Loucy (cell line): ENCODE measurements around the gene MEPE.

Experiments
- H2AFZ ChIP-seq: fragments of 200-600 bp; sonication (generic); 2 replicates; pipeline ENCODE4 v1.6.0; 2016; ENCODE audit warnings: antibody characterized with exemption, mild to moderate bottlenecking, low read length, moderate library complexity
- H3F3A ChIP-seq: fragments of 200-600 bp; 2 replicates; pipeline ENCODE4 v1.6.0; 2016; ENCODE audit warnings: antibody characterized with exemption, low read depth, mild to moderate bottlenecking
- H3K27me3 ChIP-seq: fragments of 200-600 bp; sonication (generic); 2 replicates; pipeline ENCODE4 v1.6.1; 2014; ENCODE audit warnings: low read length, mild to moderate bottlenecking; ENCODE audit not compliant: insufficient read depth, poor library complexity, severe bottlenecking
- H3K36me3 ChIP-seq: fragments of 200-600 bp; sonication (generic); 2 replicates; pipeline ENCODE4 v1.6.1; 2016; ENCODE audit warnings: low read length; ENCODE audit not compliant: insufficient read depth
- H3K4me1 ChIP-seq: fragments of 200-600 bp; sonication (generic); 2 replicates; pipeline ENCODE4 v1.5.1; 2014; ENCODE audit warnings: low read length, mild to moderate bottlenecking; ENCODE audit not compliant: insufficient read depth, poor library complexity, severe bottlenecking
- H3K4me2 ChIP-seq: fragments of 200-600 bp; sonication (generic); 2 replicates; pipeline ENCODE4 v1.6.0; 2014; ENCODE audit warnings: antibody characterized with exemption, low read length, low read depth, mild to moderate bottlenecking; ENCODE audit not compliant: poor library complexity, severe bottlenecking
- H3K4me3 ChIP-seq: fragments of 200-600 bp; sonication (generic); 2 replicates; pipeline ENCODE4 v1.5.1; 2014; ENCODE audit warnings: low read length, mild to moderate bottlenecking, mixed read lengths; ENCODE audit not compliant: poor library complexity, severe bottlenecking
- H3K79me2 ChIP-seq: fragments of 200-600 bp; sonication (generic); 2 replicates; pipeline ENCODE4 v1.6.1; 2014; ENCODE audit warnings: low read length; ENCODE audit not compliant: insufficient read depth
- H3K9ac ChIP-seq: fragments of 200-600 bp; sonication (generic); 2 replicates; pipeline ENCODE4 v1.6.0; 2014; ENCODE audit warnings: mild to moderate bottlenecking, low read depth, low read length, moderate library complexity; ENCODE audit not compliant: poor library complexity, severe bottlenecking
- H3K9me2 ChIP-seq: fragments of 200-600 bp; sonication (generic); replicated peaks from 2 replicates; pipeline ENCODE4 v1.6.1; 2016; ENCODE audit warnings: low read depth, low read length, mixed read lengths
- H3K9me3 ChIP-seq: fragments of 200-600 bp; sonication (generic); 2 replicates; pipeline ENCODE4 v1.6.1; 2014; ENCODE audit warnings: mild to moderate bottlenecking, antibody characterized with exemption, low read length, low read depth; ENCODE audit not compliant: insufficient read depth
- H4K20me1 ChIP-seq: fragments of 200-600 bp; sonication (generic); 2 replicates; pipeline ENCODE4 v1.6.0; 2014; ENCODE audit warnings: antibody characterized with exemption, low read length, mild to moderate bottlenecking; ENCODE audit not compliant: insufficient read depth, poor library complexity, severe bottlenecking
- CTCF ChIP-seq: fragments of 200-600 bp; sonication (generic); conservative IDR thresholded peaks from 2 replicates; pipeline ENCODE4 v1.5.1; 2014; ENCODE audit warnings: mild to moderate bottlenecking, antibody characterized with exemption, low read length
- EZH2phosphoT487 ChIP-seq: fragments of 200-600 bp; IDR thresholded peaks from 2 replicates; pipeline ENCODE4 v1.6.1; 2018; ENCODE audit warnings: antibody characterized with exemption, mild to moderate bottlenecking, moderate library complexity, borderline replicate concordance

MEPE gene

GRCh38 chr4:87853891-87854290 lies 21.1 kb downstream of the MEPE start:
- Histone ChIP-seq H3K79me2 (no peaks in the 10 kb centered on the region), H3K4me2 (no peak overlapping the region), H3K27me3 (no peaks in the 10 kb centered on the region), H3K9me2 (no peaks in the 10 kb centered on the region), H3K9ac (no peak overlapping the region), H3F3A (no peaks in the 10 kb centered on the region; the same call in 1 of the 2 replicates), H3K4me3 (no peak overlapping the region), H3K9me3 (no peaks in the 10 kb centered on the region), H3K36me3 (no peaks in the 10 kb centered on the region), H2AFZ (no peak overlapping the region), H3K4me1 (peaks cover 10% of the 10 kb centered on the region), H4K20me1 (no peaks in the 10 kb centered on the region)
- no peak for TF ChIP-seq CTCF
- no peak for TF ChIP-seq EZH2phosphoT487

GRCh38 chr4:87855559-87855958 lies 22.8 kb downstream of the MEPE start:
- Histone ChIP-seq H3K9me2 (no peaks in the 10 kb centered on the region), H3K9ac (no peak overlapping the region)

GRCh38 chr4:87856816-87857215 lies 24.0 kb downstream of the MEPE start:
- Histone ChIP-seq H3K9me3 (no peaks in the 10 kb centered on the region), H4K20me1 (no peaks in the 10 kb centered on the region), H3K9ac (no peak overlapping the region), H2AFZ (no peak overlapping the region), H3K4me2 (no peak overlapping the region), H3K27me3 (no peaks in the 10 kb centered on the region), H3K4me3 (no peak overlapping the region), H3K79me2 (no peaks in the 10 kb centered on the region), H3K4me1 (no peaks in the 10 kb centered on the region), H3K36me3 (no peaks in the 10 kb centered on the region), H3F3A (no peaks in the 10 kb centered on the region), H3K9me2 (no peaks in the 10 kb centered on the region)
- no peak for TF ChIP-seq EZH2phosphoT487
- TF ChIP-seq CTCF, result no peak

More at GRCh38 chr4:87855559-87855958, 22.8 kb downstream of the MEPE start:
- Histone ChIP-seq H3K4me2 (no peak overlapping the region), H3K27me3 (no peaks in the 10 kb centered on the region), H3K36me3 (no peaks in the 10 kb centered on the region), H3K9me3 (no peaks in the 10 kb centered on the region), H2AFZ (no peak overlapping the region), H3K4me1 (no peaks in the 10 kb centered on the region), H4K20me1 (no peaks in the 10 kb centered on the region), H3F3A (no peaks in the 10 kb centered on the region), H3K4me3 (no peak overlapping the region), H3K79me2 (no peaks in the 10 kb centered on the region)
- TF ChIP-seq CTCF, result no peak
- TF ChIP-seq EZH2phosphoT487, result no peak
